Caco-2 (cell line): ENCODE results near the gene PRICKLE1. TPM values are rescaled to one million over a fixed set of nuclear protein-coding genes. Genes with fewer than 3 reads are reported as not detected.

ENCODE experiments used
- BruUV-seq: library from RNA; stranded (reverse); fragments of 400-500 nt; replicated peaks from 2 replicates; lab custom pipeline; 2021; lab: Mats Ljungman, UMichigan
- CTCF ChIA-PET: fragments of 300-600 bp; sonication (Branson Sonifier 250); formaldehyde crosslinking; loops from one replicate; lab custom pipeline; 2022; ENCODE audit warnings: antibody characterized with exemption; lab: Charles Lee
- POLR2A ChIA-PET: fragments of 300-600 bp; sonication (Branson Sonifier 250); formaldehyde crosslinking; loops from one replicate; lab custom pipeline; 2022; ENCODE audit warnings: antibody characterized with exemption; lab: Charles Lee
- DNase-seq, 2 experiments: peaks; one replicate each; pipeline versions ENCODE4 v3.0.0 to v3.0.0-alpha.2; 2020 to 2022
- H3K27me3 ChIP-seq: replicated peaks from 2 replicates; pipeline ENCODE4 v1.6.0; 2011; ENCODE audit warnings: low read length; ENCODE audit not compliant: control insufficient read depth, insufficient read depth
- H3K36me3 ChIP-seq: 2 replicates; pipeline ENCODE4 v1.5.1; 2011; ENCODE audit warnings: low read length; ENCODE audit not compliant: control insufficient read depth, insufficient read depth
- H3K4me1 ChIP-seq: fragments of 250-450 bp; sonication (Bioruptor Pico); 2 replicates; pipeline ENCODE4 v1.5.1; 2020; ENCODE audit warnings: mild to moderate bottlenecking
- H3K4me3 ChIP-seq: 2 replicates; pipeline ENCODE4 v1.5.1; 2011; ENCODE audit warnings: low read depth, mild to moderate bottlenecking, control low read depth, low read length
- H3K9me3 ChIP-seq: fragments of 250-450 bp; sonication (Bioruptor Pico); 2 replicates; pipeline ENCODE4 v1.5.1; 2020; ENCODE audit warnings: mild to moderate bottlenecking, moderate library complexity
- H3K27ac Mint-ChIP-seq: one replicate; pipeline ENCODE4 v1.8.0; 2022; ENCODE audit warnings: mixed read lengths; ENCODE audit not compliant: unreplicated experiment
- H3K27me3 Mint-ChIP-seq: one replicate; pipeline ENCODE4 v1.8.0; 2022; ENCODE audit warnings: mixed read lengths; ENCODE audit not compliant: insufficient read depth, unreplicated experiment
- H3K36me3 Mint-ChIP-seq: one replicate; pipeline ENCODE4 v1.8.0; 2022; ENCODE audit warnings: mild to moderate bottlenecking, mixed read lengths; ENCODE audit not compliant: insufficient read depth, unreplicated experiment
- H3K4me1 Mint-ChIP-seq: one replicate; pipeline ENCODE4 v1.8.0; 2022; ENCODE audit warnings: low read depth, mixed read lengths; ENCODE audit not compliant: unreplicated experiment
- H3K4me3 Mint-ChIP-seq: one replicate; pipeline ENCODE4 v1.8.0; 2022; ENCODE audit warnings: mild to moderate bottlenecking, moderate library complexity, mixed read lengths; ENCODE audit not compliant: unreplicated experiment
- H3K9me3 Mint-ChIP-seq: one replicate; pipeline ENCODE4 v1.8.0; 2022; ENCODE audit warnings: mixed read lengths; ENCODE audit not compliant: unreplicated experiment
- CTCF ChIP-seq, 2 experiments: fragments of 200-600 bp in 1 of 2; IDR thresholded peaks; 1 replicate in 1 of 2; 2 replicates in 1 of 2; pipeline versions ENCODE4 v1.5.1 to v1.8.0; 2011 to 2022; ENCODE audit warnings: antibody characterized with exemption in 1 of 2, control low read depth in 1 of 2, inconsistent platforms in 1 of 2, low read depth in 1 of 2, low read length in 1 of 2, mild to moderate bottlenecking in 1 of 2, moderate library complexity in 1 of 2; ENCODE audit not compliant: insufficient read depth in 1 of 2, severe bottlenecking in 1 of 2, unreplicated experiment in 1 of 2
- intact Hi-C: fragments of 100-400 bp; cut with micrococcal nuclease; formaldehyde crosslinking; loops from one replicate; pipeline ENCODE4 v1.10.0; 2022; ENCODE audit not compliant: unreplicated experiment
- total RNA-seq: library from RNA; stranded (reverse); gene quantifications from 2 replicates; pipeline ENCODE4 v1.2.3, GENCODE V29; 2022

Gene PRICKLE1
- total RNA-seq, 1 experiment from 2014 or later, result 4.5 TPM

GRCh38 chr12:42556917-42557316, 32.6 kb downstream of the PRICKLE1 start:
- DNase-seq, result no peak
- Mint-ChIP-seq H3K36me3 (no peaks in the 10 kb centered on the region), H3K27me3 (no peaks in the 10 kb centered on the region), H3K27ac (no peak overlapping the region), H3K4me3 (no peak overlapping the region), H3K9me3 (no peaks in the 10 kb centered on the region), H3K4me1 (no peaks in the 10 kb centered on the region)
- no TSS peak for BruUV-seq
- no peaks in the 10 kb centered on the region for H3K9me3 ChIP-seq
- ChIA-PET CTCF (no interaction called here), POLR2A (no interaction called here)
- intact Hi-C loops, result no loop called here
- H3K4me1 ChIP-seq, result no peaks in the 10 kb centered on the region
- H3K4me3 ChIP-seq, result no peak overlapping the region
- H3K36me3 ChIP-seq, result no peaks in the 10 kb centered on the region
- H3K27me3 ChIP-seq, result no peaks in the 10 kb centered on the region
- TF ChIP-seq CTCF (IDR thresholded peaks at IDR 0.05; ENCODE audit: insufficient read depth in 1 of 2, low read depth in 1 of 2, low read length in 1 of 2, severe bottlenecking in 1 of 2, unreplicated experiment in 1 of 2), result no peak

GRCh38 chr12:42552822-42553221, 36.7 kb downstream of the PRICKLE1 start:
- CTCF ChIA-PET, result interaction anchor here (0.6 kb wide), 1 partner anchor 69 kb away, joined by 3 read pairs; no protein-coding TSS in a partner anchor

GRCh38 chr12:42550800-42551199, 38.7 kb downstream of the PRICKLE1 start:
- no peak overlapping the region for H3K4me3 ChIP-seq
- Mint-ChIP-seq H3K27ac (no peak overlapping the region), H3K9me3 (no peaks in the 10 kb centered on the region), H3K36me3 (no peaks in the 10 kb centered on the region), H3K4me1 (no peaks in the 10 kb centered on the region), H3K27me3 (peaks cover 7% of the 10 kb centered on the region), H3K4me3 (no peak overlapping the region)
- H3K4me1 ChIP-seq, result no peaks in the 10 kb centered on the region
- intact Hi-C loops, result no loop called here
- BruUV-seq, result no TSS peak
- no peak for TF ChIP-seq CTCF (IDR thresholded peaks at IDR 0.05; ENCODE audit: insufficient read depth in 1 of 2, low read depth in 1 of 2, low read length in 1 of 2, severe bottlenecking in 1 of 2, unreplicated experiment in 1 of 2)
- no peak for DNase-seq
- H3K36me3 ChIP-seq, result no peaks in the 10 kb centered on the region
- CTCF ChIA-PET, result interaction anchor here (0.5 kb wide), 1 partner anchor 502 kb away, joined by 3 read pairs; no protein-coding TSS in a partner anchor
- POLR2A ChIA-PET, result no interaction called here
- H3K9me3 ChIP-seq, result no peaks in the 10 kb centered on the region
- no peaks in the 10 kb centered on the region for H3K27me3 ChIP-seq

More at GRCh38 chr12:42552822-42553221, 36.7 kb downstream of the PRICKLE1 start:
- H3K9me3 Mint-ChIP-seq, result no peaks in the 10 kb centered on the region
- H3K27ac Mint-ChIP-seq, result no peak overlapping the region
- no peak overlapping the region for H3K4me3 ChIP-seq
- no peaks in the 10 kb centered on the region for H3K36me3 Mint-ChIP-seq
- POLR2A ChIA-PET, result no interaction called here
- no peak for TF ChIP-seq CTCF (IDR thresholded peaks at IDR 0.05; ENCODE audit: insufficient read depth in 1 of 2, low read depth in 1 of 2, low read length in 1 of 2, severe bottlenecking in 1 of 2, unreplicated experiment in 1 of 2)
- H3K4me1 Mint-ChIP-seq, result no peaks in the 10 kb centered on the region
- no peak for DNase-seq
- no peaks in the 10 kb centered on the region for H3K9me3 ChIP-seq
- no peaks in the 10 kb centered on the region for H3K27me3 ChIP-seq
- no peaks in the 10 kb centered on the region for H3K36me3 ChIP-seq
- BruUV-seq, result no TSS peak
- intact Hi-C loops, result no loop called here
- no peak overlapping the region for H3K4me3 Mint-ChIP-seq
- H3K27me3 Mint-ChIP-seq, result peaks cover 7% of the 10 kb centered on the region
- no peaks in the 10 kb centered on the region for H3K4me1 ChIP-seq
